ENCODE results near the gene SMU1.
A peak's percentile ranks its signal among the peaks of the same experiment; 100 is the strongest.

The SMU1 gene

DNA sequence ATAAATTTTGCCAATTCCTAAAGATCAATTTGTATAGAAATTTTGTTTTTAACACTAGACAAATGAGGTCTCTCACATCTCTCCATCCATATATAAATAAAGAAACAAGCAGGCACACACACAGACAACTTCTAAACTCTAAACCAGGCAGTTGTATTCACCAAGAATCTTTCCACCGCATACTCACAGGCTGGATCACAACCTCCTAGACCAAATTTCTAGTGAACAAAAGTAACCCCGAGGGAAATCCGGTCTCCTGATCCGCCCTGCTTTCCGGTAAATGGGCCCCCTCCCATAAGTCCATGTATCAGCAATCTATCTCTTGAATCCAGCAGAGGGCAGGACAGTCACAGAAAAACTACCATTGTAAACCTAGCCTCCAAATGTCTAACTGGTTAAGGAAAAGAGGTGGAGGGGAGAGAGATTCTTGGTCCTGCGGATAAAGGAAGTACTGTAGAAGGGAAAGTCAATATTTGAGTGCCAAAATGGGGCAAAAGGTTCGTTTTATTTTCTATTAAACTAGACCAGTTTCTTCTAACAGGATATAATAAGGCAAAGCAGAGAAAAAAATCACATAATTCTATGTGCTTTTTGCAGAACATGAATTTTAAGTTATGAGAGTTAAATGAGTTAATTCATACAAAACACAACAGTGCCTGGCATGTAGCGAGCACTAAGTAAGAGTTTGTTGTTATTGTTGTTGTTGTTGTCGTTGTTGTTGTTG is 4.8 kb upstream of the SMU1 start:
- Histone ChIP-seq H4K8ac (ENCODE audit: low read length) (no peak overlapping the region), H3K9me3 (ENCODE audit: control insufficient read depth, low read length) (no peaks in the 10 kb centered on the region), H2BK12ac (ENCODE audit: low read length in 2 of 2) (no peak overlapping the region), H2AFZ (ENCODE audit: low read depth, low read length) (no peak overlapping the region), H2BK120ac (ENCODE audit: low read depth, low read length) (no peak overlapping the region), H3K23ac (ENCODE audit: low read length in 2 of 2) (no peak overlapping the region), H2AK5ac (ENCODE audit: low read length, severe bottlenecking) (no peak overlapping the region), H3K18ac (ENCODE audit: low read depth in 1 of 2, low read length in 2 of 2) (no peak overlapping the region), H3K4me1 (ENCODE audit: control insufficient read depth, insufficient read depth, low read depth, low read length) (peaks cover 3% of the 10 kb centered on the region), H4K91ac (ENCODE audit: low read length) (no peak overlapping the region), H2BK15ac (ENCODE audit: low read depth, poor library complexity, severe bottlenecking) (no peak overlapping the region), H3K4ac (ENCODE audit: low read depth in 1 of 2, low read length in 2 of 2) (no peak overlapping the region), H2BK5ac (ENCODE audit: low read depth, low read length, poor library complexity, severe bottlenecking) (no peak overlapping the region), H3K4me3 (ENCODE audit: insufficient read depth in 1 of 2, low read depth in 1 of 2, low read length in 2 of 2) (peak overlapping the region in 1 of 2 experiments; percentile 43), H3K4me2 (ENCODE audit: low read length, poor library complexity, severe bottlenecking) (peak overlapping the region; percentile 40), H3K36me3 (ENCODE audit: control insufficient read depth in 1 of 2, insufficient read depth in 2 of 2, low read depth in 1 of 2, low read length in 2 of 2) (no peaks in the 10 kb centered on the region), H3K27me3 (ENCODE audit: control insufficient read depth in 1 of 2, insufficient read depth in 1 of 2, low read length in 2 of 2) (no peaks in the 10 kb centered on the region), H3K9ac (ENCODE audit: low read length) (peak overlapping the region; percentile 83), H3K79me1 (replicated peaks; ENCODE audit: low read length, poor library complexity, severe bottlenecking) (no peaks in the 10 kb centered on the region), H3K14ac (ENCODE audit: low read length in 2 of 2) (no peak overlapping the region), H3K27ac (ENCODE audit: low read length, poor library complexity, severe bottlenecking) (no peak overlapping the region)
- WGBS, result 27% methylated on average over 5 of the region's 9 CpGs
- peak; percentile 90 for DNase-seq

GRCh38 chr9:33080534-33080933 is 4.1 kb upstream of the SMU1 start:
- Histone ChIP-seq H3K9ac (ENCODE audit: low read length) (peak overlapping the region; percentile 83), H3K79me1 (replicated peaks; ENCODE audit: low read length, poor library complexity, severe bottlenecking) (no peaks in the 10 kb centered on the region), H3K14ac (ENCODE audit: low read length in 2 of 2) (no peak overlapping the region), H3K36me3 (ENCODE audit: control insufficient read depth in 1 of 2, insufficient read depth in 2 of 2, low read depth in 1 of 2, low read length in 2 of 2) (no peaks in the 10 kb centered on the region), H3K4me1 (ENCODE audit: control insufficient read depth, insufficient read depth, low read depth, low read length) (peaks cover 3% of the 10 kb centered on the region), H2BK120ac (ENCODE audit: low read depth, low read length) (no peak overlapping the region), H2AFZ (ENCODE audit: low read depth, low read length) (no peak overlapping the region), H3K27me3 (ENCODE audit: control insufficient read depth in 1 of 2, insufficient read depth in 1 of 2, low read length in 2 of 2) (no peaks in the 10 kb centered on the region), H2BK15ac (ENCODE audit: low read depth, poor library complexity, severe bottlenecking) (no peak overlapping the region), H2BK12ac (ENCODE audit: low read length in 2 of 2) (no peak overlapping the region), H2BK5ac (ENCODE audit: low read depth, low read length, poor library complexity, severe bottlenecking) (no peak overlapping the region), H3K23ac (ENCODE audit: low read length in 2 of 2) (no peak overlapping the region), H3K4ac (ENCODE audit: low read depth in 1 of 2, low read length in 2 of 2) (no peak overlapping the region), H2AK5ac (ENCODE audit: low read length, severe bottlenecking) (no peak overlapping the region), H3K27ac (ENCODE audit: low read length, poor library complexity, severe bottlenecking) (no peak overlapping the region), H4K8ac (ENCODE audit: low read length) (no peak overlapping the region), H3K4me2 (ENCODE audit: low read length, poor library complexity, severe bottlenecking) (no peak overlapping the region), H4K91ac (ENCODE audit: low read length) (no peak overlapping the region), H3K9me3 (ENCODE audit: control insufficient read depth, low read length) (no peaks in the 10 kb centered on the region), H3K18ac (ENCODE audit: low read depth in 1 of 2, low read length in 2 of 2) (peak overlapping the region in 1 of 2 experiments; percentile 11), H3K4me3 (ENCODE audit: insufficient read depth in 1 of 2, low read depth in 1 of 2, low read length in 2 of 2) (no peak overlapping the region)
- no peak for DNase-seq
- WGBS, result 82% methylated on average over 4 of the region's 6 CpGs

DNA sequence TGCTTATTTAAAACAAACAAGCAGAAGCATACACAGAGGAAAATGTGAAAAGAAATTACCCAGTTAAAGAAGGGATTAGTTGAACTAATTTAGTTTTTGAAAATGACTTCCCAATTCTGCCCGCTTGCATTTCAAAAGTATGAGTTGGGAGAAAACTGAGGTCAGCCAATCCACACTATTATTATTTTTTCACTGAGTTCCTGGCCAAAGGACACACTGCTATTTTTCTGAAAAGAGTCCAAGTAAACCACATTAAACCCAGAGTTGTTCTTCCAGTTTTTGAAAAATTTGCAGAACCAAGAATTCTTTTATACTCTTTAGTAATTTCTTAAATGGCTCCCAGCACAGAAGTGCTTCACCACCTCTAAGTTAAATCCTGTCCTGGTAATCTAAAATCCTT is 7.5 kb downstream of the SMU1 start:
- WGBS, result 100% methylated on average over 1 of the region's 1 CpG
- H2BK12ac ChIP-seq (ENCODE audit: low read length in 2 of 2), result no peak overlapping the region
- H2AK5ac ChIP-seq (ENCODE audit: low read length, severe bottlenecking), result no peak overlapping the region
- no peak overlapping the region for H3K18ac ChIP-seq (ENCODE audit: low read depth in 1 of 2, low read length in 2 of 2)
- H2BK15ac ChIP-seq (ENCODE audit: low read depth, poor library complexity, severe bottlenecking), result no peak overlapping the region
- peaks cover 30 to 94% of the 10 kb centered on the region in 2 experiments for H3K36me3 ChIP-seq (ENCODE audit: control insufficient read depth in 1 of 2, insufficient read depth in 2 of 2, low read depth in 1 of 2, low read length in 2 of 2)
- no peak overlapping the region for H3K27ac ChIP-seq (ENCODE audit: low read length, poor library complexity, severe bottlenecking)
- no peak overlapping the region for H2BK120ac ChIP-seq (ENCODE audit: low read depth, low read length)
- peak overlapping the region; percentile 37 for H3K9ac ChIP-seq (ENCODE audit: low read length)
- H3K4ac ChIP-seq (ENCODE audit: low read depth in 1 of 2, low read length in 2 of 2), result no peak overlapping the region
- no peak overlapping the region for H2BK5ac ChIP-seq (ENCODE audit: low read depth, low read length, poor library complexity, severe bottlenecking)
- H3K14ac ChIP-seq (ENCODE audit: low read length in 2 of 2), result no peak overlapping the region
- peaks cover 24% of the 10 kb centered on the region for H3K79me1 ChIP-seq (replicated peaks; ENCODE audit: low read length, poor library complexity, severe bottlenecking)
- H3K9me3 ChIP-seq (ENCODE audit: control insufficient read depth, low read length), result no peaks in the 10 kb centered on the region
- H3K23ac ChIP-seq (ENCODE audit: low read length in 2 of 2), result no peak overlapping the region
- no peaks in the 10 kb centered on the region for H3K27me3 ChIP-seq (ENCODE audit: control insufficient read depth in 1 of 2, insufficient read depth in 1 of 2, low read length in 2 of 2)
- no peak overlapping the region for H4K8ac ChIP-seq (ENCODE audit: low read length)
- H3K4me3 ChIP-seq (ENCODE audit: insufficient read depth in 1 of 2, low read depth in 1 of 2, low read length in 2 of 2), result no peak overlapping the region
- H3K4me1 ChIP-seq (ENCODE audit: control insufficient read depth, insufficient read depth, low read depth, low read length), result no peaks in the 10 kb centered on the region
- no peak for DNase-seq
- H2AFZ ChIP-seq (ENCODE audit: low read depth, low read length), result no peak overlapping the region
- no peak overlapping the region for H4K91ac ChIP-seq (ENCODE audit: low read length)
- H3K4me2 ChIP-seq (ENCODE audit: low read length, poor library complexity, severe bottlenecking), result no peak overlapping the region

DNA sequence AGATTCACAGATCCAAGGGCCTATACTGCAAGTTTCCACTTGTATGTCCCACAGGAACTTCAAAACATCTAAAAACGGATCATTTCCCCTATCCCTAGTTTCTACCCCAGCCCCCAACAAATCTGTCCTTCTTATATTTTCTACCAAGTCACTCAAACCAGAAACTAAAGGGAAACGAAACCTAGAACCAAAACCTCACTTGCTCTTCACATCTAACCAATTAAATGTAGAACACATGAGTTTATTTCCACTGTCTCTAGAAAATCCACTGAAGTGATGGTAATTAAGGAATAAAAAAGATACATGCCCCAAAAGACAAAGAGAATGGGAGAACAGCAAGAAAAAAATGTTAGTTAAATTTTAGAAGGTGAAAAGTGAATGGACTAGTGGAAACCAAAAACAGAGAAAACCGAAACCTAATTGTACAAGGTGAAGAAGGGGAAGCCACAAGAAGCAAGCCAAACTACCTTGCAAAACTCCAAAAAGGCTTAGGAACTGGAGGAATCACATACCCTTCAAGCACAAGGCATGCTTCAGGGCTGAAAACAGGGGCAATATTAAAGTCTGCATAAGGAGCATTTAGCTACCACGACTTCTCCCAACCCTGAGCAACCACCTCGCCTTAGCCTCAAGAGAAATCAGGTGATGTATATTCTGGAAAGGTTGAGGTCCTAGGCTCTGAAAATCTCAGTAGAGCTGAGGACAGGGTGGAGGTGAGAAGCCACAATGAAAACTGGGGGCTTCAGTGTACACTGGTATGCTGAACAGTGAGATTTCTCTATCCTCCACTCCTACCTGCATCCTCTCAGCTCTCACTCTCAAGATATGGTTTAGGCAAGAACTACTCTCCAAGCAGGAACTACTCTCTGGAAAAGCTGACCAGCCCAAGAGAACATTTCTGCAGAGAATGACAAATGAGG is 11.1 kb downstream of the SMU1 start:
- peaks cover 24% of the 10 kb centered on the region for H3K79me1 ChIP-seq (replicated peaks; ENCODE audit: low read length, poor library complexity, severe bottlenecking)
- H3K27ac ChIP-seq (ENCODE audit: low read length, poor library complexity, severe bottlenecking), result no peak overlapping the region
- H2BK15ac ChIP-seq (ENCODE audit: low read depth, poor library complexity, severe bottlenecking), result no peak overlapping the region
- H2BK12ac ChIP-seq (ENCODE audit: low read length in 2 of 2), result no peak overlapping the region
- no peak overlapping the region for H4K8ac ChIP-seq (ENCODE audit: low read length)
- no peak overlapping the region for H2BK5ac ChIP-seq (ENCODE audit: low read depth, low read length, poor library complexity, severe bottlenecking)
- no peak overlapping the region for H3K4me3 ChIP-seq (ENCODE audit: insufficient read depth in 1 of 2, low read depth in 1 of 2, low read length in 2 of 2)
- no peak overlapping the region for H3K14ac ChIP-seq (ENCODE audit: low read length in 2 of 2)
- no peak overlapping the region for H3K4ac ChIP-seq (ENCODE audit: low read depth in 1 of 2, low read length in 2 of 2)
- H4K91ac ChIP-seq (ENCODE audit: low read length), result no peak overlapping the region
- no peaks in the 10 kb centered on the region for H3K9me3 ChIP-seq (ENCODE audit: control insufficient read depth, low read length)
- H3K9ac ChIP-seq (ENCODE audit: low read length), result no peak overlapping the region
- no peaks in the 10 kb centered on the region for H3K4me1 ChIP-seq (ENCODE audit: control insufficient read depth, insufficient read depth, low read depth, low read length)
- no peak for DNase-seq
- H3K18ac ChIP-seq (ENCODE audit: low read depth in 1 of 2, low read length in 2 of 2), result no peak overlapping the region
- H2AK5ac ChIP-seq (ENCODE audit: low read length, severe bottlenecking), result no peak overlapping the region
- H3K23ac ChIP-seq (ENCODE audit: low read length in 2 of 2), result no peak overlapping the region
- H3K4me2 ChIP-seq (ENCODE audit: low read length, poor library complexity, severe bottlenecking), result no peak overlapping the region
- no peak overlapping the region for H2AFZ ChIP-seq (ENCODE audit: low read depth, low read length)
- no peaks in the 10 kb centered on the region for H3K27me3 ChIP-seq (ENCODE audit: control insufficient read depth in 1 of 2, insufficient read depth in 1 of 2, low read length in 2 of 2)
- no peak overlapping the region for H2BK120ac ChIP-seq (ENCODE audit: low read depth, low read length)
- over 99% methylated on average over 5 of the region's 5 CpGs for WGBS
- H3K36me3 ChIP-seq (ENCODE audit: control insufficient read depth in 1 of 2, insufficient read depth in 2 of 2, low read depth in 1 of 2, low read length in 2 of 2), result peaks cover 26 to 92% of the 10 kb centered on the region in 2 experiments
